Posterior vena cava (tissue), 2 donors: Measurements from ENCODE around the gene CAMK2G. TPM values are rescaled to one million over a fixed set of nuclear protein-coding genes. Genes with fewer than 3 reads are reported as not detected.
"Not testable (repeated sequence)": the region's sequence is repeated elsewhere in the genome, so short reads cannot be mapped to it uniquely, and the experiment has no call there.

ENCODE experiments used
- DNase-seq: peaks from one replicate; pipeline ENCODE4 v3.0.0-alpha.2; 2020; ENCODE audit warnings: low spot score
- intact Hi-C, 2 donors: fragments of 100-400 bp; cut with DNase I; formaldehyde crosslinking; loops; one replicate each; pipeline versions ENCODE4 v1.14.1 to v1.14.2; 2022 to 2023
- total RNA-seq, 2 donors: library from RNA; stranded (reverse); fragmentation: NEBNext Ultra II Directional; extraction: Animal tissue kit (Norgen Biotek cat#: 25700); gene quantifications; one replicate each; pipeline ENCODE4 v1.2.1, GENCODE V29; 2021
- donor health status: DM: yes; HTN: yes; CAD: no.
- donor health status: DM: yes; HTN: yes; CAD: no.

Gene CAMK2G
- total RNA-seq, 2 donors from 2014 or later, result 70.1 to 78.8 TPM

GRCh38 chr10:73853196-73853595 lies 21.2 kb downstream of the CAMK2G start:
- DNase-seq, result no peak
- intact Hi-C loops, result no loop called here

GRCh38 chr10:73850863-73851461 lies 23.4 kb downstream of the CAMK2G start:
- peak; percentile 92 for DNase-seq

GRCh38 chr10:73850211-73850610 lies 24.1 kb downstream of the CAMK2G start:
- intact Hi-C loops, result no loop called here
- no peak for DNase-seq

More at GRCh38 chr10:73850863-73851461, 23.4 kb downstream of the CAMK2G start:
- intact Hi-C loops, result no loop called here

- peak; percentile 96 for DNase-seq
- intact Hi-C loops, result loop anchor here (2.0 to 5.0 kb wide), 2 partner anchors 30 to 33 kb away; no protein-coding TSS in a partner anchor
Observed at GRCh38 chr10:73848821-73849489, 25.4 kb downstream of the CAMK2G start.

DNA sequence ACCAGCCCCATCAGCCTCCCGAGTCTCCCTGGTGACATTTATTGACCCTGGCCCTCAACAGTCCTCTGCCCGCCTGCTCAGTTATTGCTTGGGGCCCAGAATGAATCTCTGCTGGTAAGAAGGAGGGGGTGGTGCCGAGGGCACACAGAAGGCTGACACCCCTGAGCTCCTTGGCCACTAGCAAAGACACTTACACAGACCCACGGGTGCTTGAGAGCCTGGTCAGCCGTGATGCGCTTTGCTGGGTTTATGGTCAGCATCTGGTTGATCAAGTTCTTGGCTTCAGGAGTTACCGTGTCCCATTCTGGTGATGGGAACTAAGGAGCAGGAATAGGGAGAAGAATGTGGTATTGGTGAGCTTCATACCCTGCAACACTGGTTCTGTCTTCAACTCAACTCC lies 27.3 kb downstream of the CAMK2G start:
- DNase-seq, result no peak
- intact Hi-C loops, result loop anchor here in 1 of 2 donors (5.0 kb wide), 1 partner anchor 35 kb away; no protein-coding TSS in a partner anchor

GRCh38 chr10:73843261-73843660 lies 31.1 kb downstream of the CAMK2G start:
- intact Hi-C loops, result loop anchor here in 1 of 2 donors (5.0 kb wide), 1 partner anchor 114 kb away; no protein-coding TSS in a partner anchor
- no peak for DNase-seq

DNA sequence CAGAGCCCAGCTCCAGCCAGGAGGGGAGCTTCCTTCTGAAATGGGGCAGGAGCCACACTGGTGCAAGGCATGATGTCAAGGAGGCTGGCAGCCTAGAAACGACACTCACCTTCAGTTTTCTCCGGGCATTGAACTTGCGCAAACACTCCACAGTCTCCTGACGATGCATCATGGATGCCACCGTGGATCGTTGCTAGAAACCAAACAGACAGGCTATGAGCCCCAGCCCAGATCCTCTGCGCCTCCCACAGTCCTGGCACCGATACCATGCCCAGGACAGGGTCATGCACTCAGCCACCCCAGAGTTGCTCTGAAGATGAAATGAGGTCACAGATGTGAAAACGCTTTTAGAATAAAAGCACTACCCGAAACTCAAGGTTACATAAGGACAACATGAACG lies 32.0 kb downstream of the CAMK2G start:
- DNase-seq, result no peak
- intact Hi-C loops, result loop anchor here in 1 of 2 donors (5.0 kb wide), 1 partner anchor 115 kb away; no protein-coding TSS in a partner anchor

- intact Hi-C loops, result loop anchor here in 1 of 2 donors (5.0 kb wide), 1 partner anchor 116 kb away; no protein-coding TSS in a partner anchor
- DNase-seq, result no peak
Observed at GRCh38 chr10:73841526-73842285, 32.6 kb downstream of the CAMK2G start.

- no peak for DNase-seq
- intact Hi-C loops, result loop anchor here in 1 of 2 donors (5.0 kb wide), 1 partner anchor 116 kb away; no protein-coding TSS in a partner anchor
Observed at GRCh38 chr10:73841061-73841421, 33.3 kb downstream of the CAMK2G start.

DNA sequence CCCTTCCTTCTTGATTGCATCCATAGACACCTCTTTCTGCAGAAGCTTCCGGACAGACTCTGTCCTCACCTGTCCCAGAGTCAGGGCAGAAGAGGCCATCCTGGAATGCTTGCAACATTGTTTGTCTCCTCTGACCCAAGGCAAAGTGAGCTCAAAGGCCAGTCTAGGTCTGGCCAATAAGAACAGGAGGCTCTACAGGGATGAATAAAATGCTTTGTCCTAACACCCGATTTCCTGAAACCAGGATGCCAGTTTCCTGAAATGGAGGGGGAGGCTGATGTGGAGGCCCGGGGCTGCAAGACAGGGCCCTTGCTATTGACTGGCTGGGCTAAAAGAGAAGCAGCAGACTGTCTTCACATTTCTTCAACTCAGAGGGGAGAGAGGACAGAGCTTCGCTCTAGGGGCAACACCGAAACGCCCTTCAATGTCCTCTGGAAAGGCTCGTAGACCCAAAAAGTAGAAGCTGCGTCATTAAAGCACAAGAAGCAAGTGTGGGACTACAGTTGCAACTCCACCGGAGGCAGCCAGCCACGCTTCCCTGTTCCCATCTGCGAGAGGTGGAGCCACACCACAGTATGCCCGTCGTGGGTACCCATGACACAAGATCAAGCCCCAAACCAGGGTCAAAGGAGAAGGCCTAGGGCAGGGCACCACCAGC lies 33.8 kb downstream of the CAMK2G start:
- intact Hi-C loops, result loop anchor here in 1 of 2 donors (5.0 kb wide), 1 partner anchor 117 kb away; no protein-coding TSS in a partner anchor
- no peak for DNase-seq

- DNase-seq, result no peak
- intact Hi-C loops, result loop anchor here in 1 of 2 donors (5.0 kb wide), 1 partner anchor 117 kb away; no protein-coding TSS in a partner anchor
Observed at GRCh38 chr10:73840056-73840402, 34.3 kb downstream of the CAMK2G start.

DNA sequence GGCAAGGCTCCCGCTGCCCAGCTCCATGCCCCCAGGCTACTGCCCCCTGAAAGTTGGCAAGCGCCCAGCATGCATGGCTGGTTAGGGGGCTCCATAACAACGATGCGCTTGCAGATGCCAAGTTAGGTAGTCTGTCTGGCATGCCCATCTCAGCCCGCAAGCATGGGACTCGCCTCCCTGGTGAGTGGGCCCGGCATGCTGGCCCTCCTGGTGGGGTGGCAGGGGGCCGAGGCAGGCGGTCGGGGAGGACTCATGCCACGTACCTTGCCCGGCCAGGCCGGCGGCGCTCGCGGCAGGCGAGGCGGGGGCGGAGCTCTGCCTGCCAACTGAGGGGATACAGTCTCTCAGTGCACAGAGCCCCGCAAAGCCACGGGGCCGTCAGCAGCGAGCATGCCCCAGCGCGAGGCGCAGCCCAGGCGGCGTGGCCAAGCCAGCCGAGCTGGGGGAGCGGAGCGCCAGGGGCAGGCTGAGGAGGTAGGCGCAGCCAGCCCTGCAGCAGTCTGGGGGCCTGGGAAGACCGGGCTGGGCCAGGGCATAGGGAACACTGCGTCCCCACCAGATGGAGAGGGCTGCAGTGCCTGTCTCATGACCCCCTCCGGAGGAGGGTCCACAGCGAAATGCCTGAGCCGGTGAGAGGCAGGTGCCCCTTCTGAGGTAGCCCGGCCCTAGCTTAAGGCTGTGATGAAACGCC lies 34.9 kb downstream of the CAMK2G start:
- intact Hi-C loops, result no loop called here
- no peak for DNase-seq

DNA sequence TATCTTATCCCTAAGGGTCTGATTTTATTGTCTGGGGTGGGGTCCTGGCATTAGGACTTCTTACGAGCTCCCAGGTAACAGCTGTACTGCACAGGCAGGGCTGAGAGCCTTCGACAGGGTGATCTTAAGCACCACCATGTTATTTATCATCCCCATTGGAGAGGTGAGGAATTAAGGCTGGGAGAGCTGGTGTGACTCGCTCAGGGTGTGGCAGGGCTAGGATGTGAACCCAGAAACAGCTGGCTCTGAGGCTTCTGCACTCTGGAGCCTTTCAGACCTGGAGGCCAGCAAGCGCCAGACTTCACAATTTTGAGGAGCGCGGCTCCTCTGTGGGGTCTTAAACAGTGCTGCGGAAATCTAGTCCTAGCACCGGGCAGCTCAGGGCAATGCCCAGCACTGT lies 35.5 kb downstream of the CAMK2G start:
- no peak for DNase-seq
- intact Hi-C loops, result no loop called here

DNA sequence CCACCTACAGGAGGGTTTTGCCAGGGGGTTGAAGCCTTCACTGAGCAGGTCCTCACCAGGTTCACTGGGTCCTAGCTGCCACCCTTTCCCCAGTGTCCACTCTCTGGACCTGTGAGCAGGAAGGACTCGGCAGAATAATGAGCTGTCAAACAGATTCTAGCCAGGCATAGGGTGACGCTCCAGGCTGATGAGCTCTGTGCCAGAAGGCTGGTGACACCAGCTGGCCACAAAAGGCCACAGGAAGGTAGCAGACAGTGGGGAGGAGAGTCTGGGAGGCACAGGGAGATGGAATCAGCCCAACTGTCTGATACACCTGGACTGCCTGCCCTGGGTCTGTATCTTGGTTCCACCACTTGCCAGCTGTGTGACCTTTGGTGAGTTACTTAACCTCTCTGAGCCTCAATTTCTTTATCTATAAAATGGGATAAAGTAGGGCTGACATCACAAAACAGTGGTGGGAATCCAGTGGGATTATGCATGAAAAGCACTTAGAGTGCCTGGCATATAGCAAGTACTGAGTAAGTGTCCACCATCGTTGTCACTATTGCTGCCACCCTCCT lies 36.3 kb downstream of the CAMK2G start:
- no peak for DNase-seq
- intact Hi-C loops, result no loop called here

- intact Hi-C loops, result no loop called here
- DNase-seq, result no peak
Observed at GRCh38 chr10:73837072-73837471, 37.3 kb downstream of the CAMK2G start.

DNA sequence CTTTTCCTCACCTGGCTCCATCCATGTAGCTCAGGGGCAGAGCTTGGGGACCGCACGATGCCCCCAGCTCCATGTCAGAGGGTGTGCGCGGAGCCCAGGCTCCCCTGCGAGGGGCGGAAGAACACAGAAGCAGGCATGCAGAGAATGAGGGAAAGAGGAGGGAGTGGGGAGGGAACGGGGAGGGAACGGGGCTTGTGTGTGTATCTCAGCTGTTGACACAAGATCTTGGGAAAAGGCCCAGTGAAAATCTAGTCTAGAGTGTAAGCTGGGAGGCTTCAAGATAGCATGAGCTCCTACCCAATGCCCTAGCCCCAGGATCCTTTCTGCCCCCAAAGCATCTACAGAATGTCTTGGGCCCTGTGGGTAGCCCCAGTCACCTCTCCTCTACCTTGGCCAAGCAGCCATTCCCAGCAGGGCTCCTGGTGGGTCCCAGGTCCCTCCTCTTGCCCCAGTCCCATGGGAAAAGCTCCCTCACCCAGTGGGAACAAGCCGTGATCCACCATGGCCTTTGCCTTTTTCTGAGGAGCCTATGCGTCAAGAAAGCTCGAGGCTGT lies 37.9 kb downstream of the CAMK2G start:
- DNase-seq, result no peak
- intact Hi-C loops, result no loop called here

DNA sequence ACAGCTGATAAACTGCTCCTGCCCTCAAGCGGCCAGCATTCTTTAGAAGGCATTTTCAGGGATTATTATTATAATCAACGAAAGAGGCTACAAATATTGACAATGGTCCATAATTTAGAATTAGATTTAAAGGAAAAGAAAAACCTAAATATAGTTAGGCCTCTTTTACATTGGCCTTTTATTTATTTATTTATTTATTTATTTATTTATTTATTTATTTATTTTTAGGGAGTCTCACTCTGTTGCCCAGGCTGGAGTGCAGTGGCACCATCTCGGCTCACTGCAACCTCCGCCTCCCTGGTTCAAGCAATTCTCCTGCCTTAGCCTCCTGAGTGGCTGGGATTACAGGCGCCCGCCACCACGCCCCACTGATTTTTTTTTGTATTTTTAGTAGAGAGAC lies 45.3 kb downstream of the CAMK2G start:
- intact Hi-C loops, DNase-seq: not testable (repeated sequence)

DNA sequence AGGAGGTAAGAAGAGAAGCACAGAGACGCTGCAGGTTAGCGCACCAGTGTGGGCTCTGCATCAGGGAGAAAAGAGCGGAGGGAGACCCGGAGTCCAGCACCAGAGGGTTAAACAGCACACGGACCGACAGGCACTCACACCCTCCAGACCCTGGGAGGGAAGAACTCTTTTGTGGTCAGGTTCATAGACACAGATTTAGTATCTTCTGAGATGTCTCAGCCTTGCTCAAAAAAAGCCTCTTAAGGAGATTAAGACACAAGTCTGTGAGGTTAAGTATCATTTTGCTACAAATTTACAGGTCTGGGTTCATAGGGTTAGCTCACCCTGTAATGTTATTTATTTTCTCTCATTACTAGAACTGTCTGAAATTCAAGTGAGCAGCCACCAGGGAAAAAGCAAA lies 46.2 kb downstream of the CAMK2G start:
- intact Hi-C loops, result no loop called here
- DNase-seq, result no peak
